GM12872 (cell line): ENCODE data around the gene TWF2.

Experiments used
- TF ChIP-seq, protein P1 (sequence below): IDR thresholded peaks from 3 replicates; pipeline ENCODE4 v1.5.1; 2011; ENCODE audit warnings: low read depth, mild to moderate bottlenecking, low read length, moderate library complexity; ENCODE audit not compliant: insufficient read depth

Gene TWF2

DNA sequence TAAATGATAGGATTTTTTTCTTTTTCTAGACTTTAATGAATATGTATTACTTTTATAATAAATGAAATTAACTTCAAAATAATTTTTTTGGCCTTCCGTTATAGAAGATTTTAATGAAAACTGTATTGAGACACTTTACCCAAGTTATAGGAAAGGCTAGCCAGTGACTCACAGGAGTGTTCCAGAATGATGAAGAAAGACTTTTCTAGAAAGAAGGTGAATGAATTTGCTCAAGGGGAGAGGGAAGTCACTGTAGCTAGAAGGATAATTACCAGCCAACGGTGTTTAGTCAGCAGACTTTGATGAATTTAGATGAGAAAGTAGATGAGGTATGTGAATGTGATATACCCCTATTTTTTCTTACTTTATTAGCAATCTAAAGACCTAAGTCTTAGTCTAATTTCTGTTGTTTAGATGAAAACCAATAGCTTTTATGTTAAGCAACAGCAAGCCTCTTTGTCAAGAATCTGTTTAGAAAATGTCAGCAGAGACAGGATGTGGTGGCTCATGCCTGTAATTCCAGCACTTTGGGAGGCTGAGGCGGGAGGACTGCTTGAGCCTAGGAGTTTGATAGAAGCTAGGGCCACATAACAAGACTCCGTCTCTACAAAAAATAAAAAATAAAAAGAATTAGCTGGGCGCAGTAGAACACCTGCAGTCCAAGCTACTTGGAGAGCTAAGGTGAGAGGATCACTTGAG is 37.8 kb downstream of the TWF2 start:
- TF ChIP-seq, protein P1, sequence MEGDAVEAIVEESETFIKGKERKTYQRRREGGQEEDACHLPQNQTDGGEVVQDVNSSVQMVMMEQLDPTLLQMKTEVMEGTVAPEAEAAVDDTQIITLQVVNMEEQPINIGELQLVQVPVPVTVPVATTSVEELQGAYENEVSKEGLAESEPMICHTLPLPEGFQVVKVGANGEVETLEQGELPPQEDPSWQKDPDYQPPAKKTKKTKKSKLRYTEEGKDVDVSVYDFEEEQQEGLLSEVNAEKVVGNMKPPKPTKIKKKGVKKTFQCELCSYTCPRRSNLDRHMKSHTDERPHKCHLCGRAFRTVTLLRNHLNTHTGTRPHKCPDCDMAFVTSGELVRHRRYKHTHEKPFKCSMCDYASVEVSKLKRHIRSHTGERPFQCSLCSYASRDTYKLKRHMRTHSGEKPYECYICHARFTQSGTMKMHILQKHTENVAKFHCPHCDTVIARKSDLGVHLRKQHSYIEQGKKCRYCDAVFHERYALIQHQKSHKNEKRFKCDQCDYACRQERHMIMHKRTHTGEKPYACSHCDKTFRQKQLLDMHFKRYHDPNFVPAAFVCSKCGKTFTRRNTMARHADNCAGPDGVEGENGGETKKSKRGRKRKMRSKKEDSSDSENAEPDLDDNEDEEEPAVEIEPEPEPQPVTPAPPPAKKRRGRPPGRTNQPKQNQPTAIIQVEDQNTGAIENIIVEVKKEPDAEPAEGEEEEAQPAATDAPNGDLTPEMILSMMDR: no peak

- TF ChIP-seq, protein P1: no peak
Measured at GRCh38 chr3:52198643-52199608, 40.0 kb downstream of the TWF2 start.

DNA sequence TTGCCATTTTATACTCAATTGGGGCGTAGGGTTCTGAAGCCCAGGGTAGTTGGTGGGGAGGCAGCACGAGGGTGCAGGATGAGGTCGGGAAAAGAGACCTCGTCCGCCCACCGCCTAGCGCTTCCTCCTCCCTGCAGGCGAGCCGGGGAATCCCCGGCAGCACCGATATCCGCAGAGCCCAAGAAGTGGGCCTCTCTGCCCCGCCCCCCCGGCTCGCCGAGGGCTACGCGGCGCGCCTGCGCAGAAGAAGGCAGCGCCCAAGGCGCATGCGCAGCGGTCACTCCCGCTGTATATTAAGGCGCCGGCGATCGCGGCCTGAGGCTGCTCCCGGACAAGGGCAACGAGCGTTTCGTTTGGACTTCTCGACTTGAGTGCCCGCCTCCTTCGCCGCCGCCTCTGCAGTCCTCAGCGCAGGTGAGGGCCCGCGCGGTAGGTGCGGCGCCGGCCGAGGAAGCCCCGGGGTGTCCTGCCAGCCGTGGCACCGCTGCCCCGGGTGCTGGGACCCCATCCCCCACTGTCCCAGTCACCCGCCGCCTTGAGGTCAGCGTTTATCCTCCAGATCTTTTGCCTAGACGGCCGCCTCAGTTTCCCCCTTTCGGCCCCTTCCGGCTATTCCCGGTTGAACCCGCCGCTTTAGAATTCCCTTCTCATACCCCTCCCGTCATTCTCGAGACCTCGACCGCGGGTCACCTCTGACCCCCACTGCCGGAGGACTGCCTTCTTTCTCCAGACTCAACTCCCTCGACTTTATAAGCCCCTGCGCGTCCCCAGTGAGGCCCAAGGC is 40.9 kb downstream of the TWF2 start, which contains the start of gene ALAS1:
TSS of gene ALAS1 (plus strand) at position 319 of the 784 bp plus-strand sequence. CDS start 1,082 bp downstream, outside the sequence.
- TF ChIP-seq, protein P1: no peak

DNA sequence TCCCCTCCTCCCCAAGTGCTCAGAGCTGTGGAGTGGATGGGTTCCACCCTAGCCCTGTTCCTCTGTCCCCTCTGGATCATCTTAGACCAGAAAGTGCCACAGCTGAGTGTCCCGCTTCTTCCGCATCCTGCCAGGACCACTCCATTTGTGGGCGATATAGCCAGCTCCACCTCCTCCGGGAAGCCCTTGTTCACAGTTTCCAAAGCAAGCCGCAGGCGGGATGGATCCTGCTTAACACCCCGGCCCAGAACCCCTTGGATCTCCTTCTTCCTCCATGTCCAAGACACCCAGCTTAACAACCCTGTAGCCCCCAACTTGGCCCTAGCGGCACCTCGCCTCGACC is 41.5 kb downstream of the TWF2 start:
- TF ChIP-seq, protein P1: no peak

- TF ChIP-seq, protein P1: no peak
Measured at GRCh38 chr3:52196977-52197376, 42.0 kb downstream of the TWF2 start.

GRCh38 chr3:52195823-52196331 is 43.1 kb downstream of the TWF2 start:
- TF ChIP-seq, protein P1: no peak

DNA sequence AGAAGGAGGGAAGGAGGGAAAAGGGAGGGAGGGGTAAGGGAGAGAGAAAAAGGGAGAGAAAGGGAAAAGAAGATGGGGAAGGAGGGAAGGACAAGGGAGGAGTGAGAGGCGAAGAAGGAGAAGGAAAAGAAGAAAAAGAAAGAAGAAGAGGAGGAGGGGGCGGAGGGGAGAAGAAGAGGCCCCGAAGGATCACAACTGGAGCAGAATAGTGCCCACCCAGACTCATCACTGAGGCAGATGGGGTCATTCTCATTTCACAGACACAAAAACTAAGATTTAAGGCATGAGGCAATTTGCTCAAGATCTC is 43.7 kb downstream of the TWF2 start:
- TF ChIP-seq, protein P1: no peak
